ENCODE measurements around the gene TACC3. TPM values are rescaled to one million over a fixed set of nuclear protein-coding genes. Genes with fewer than 3 reads are reported as not detected.

TACC3 gene
- total RNA-seq, 1 donor: 4.0 TPM

GRCh38 chr4:1743975-1744374, 22.7 kb downstream of the TACC3 start:
- Histone ChIP-seq H3K79me2 (ENCODE audit: insufficient read depth, low read length) (no peaks in the 10 kb centered on the region), H3K4me2 (ENCODE audit: insufficient read depth, low read length) (no peak overlapping the region), H3K27ac (ENCODE audit: low read depth, low read length) (no peak overlapping the region), H3K4me1 (ENCODE audit: insufficient read depth, low read length) (no peaks in the 10 kb centered on the region), H2AFZ (ENCODE audit: low read length) (no peak overlapping the region), H3K36me3 (ENCODE audit: insufficient read depth, low read length) (peaks cover 27% of the 10 kb centered on the region), H3K4me3 (ENCODE audit: insufficient read depth, low read length) (no peak overlapping the region), H3K27me3 (ENCODE audit: insufficient read depth, low read length) (no peaks in the 10 kb centered on the region), H3K9me3 (ENCODE audit: low read depth, low read length) (no peaks in the 10 kb centered on the region), H4K20me1 (ENCODE audit: insufficient read depth, low read length) (no peaks in the 10 kb centered on the region)
- DNase-seq (ENCODE audit: insufficient read length, low spot score, missing footprints): no peak
- TF ChIP-seq CTCF (IDR thresholded peaks at IDR 0.05; ENCODE audit: extremely low read depth, low read depth, low read length): no peak

- H2AFZ ChIP-seq (ENCODE audit: low read length): no peak overlapping the region
- no peaks in the 10 kb centered on the region for H3K27me3 ChIP-seq (ENCODE audit: insufficient read depth, low read length)
- no peak overlapping the region for H3K4me2 ChIP-seq (ENCODE audit: insufficient read depth, low read length)
- H3K4me1 ChIP-seq (ENCODE audit: insufficient read depth, low read length): no peaks in the 10 kb centered on the region
- no peak overlapping the region for H3K4me3 ChIP-seq (ENCODE audit: insufficient read depth, low read length)
- no peaks in the 10 kb centered on the region for H4K20me1 ChIP-seq (ENCODE audit: insufficient read depth, low read length)
- H3K9me3 ChIP-seq (ENCODE audit: low read depth, low read length): no peaks in the 10 kb centered on the region
- peaks cover 23% of the 10 kb centered on the region for H3K36me3 ChIP-seq (ENCODE audit: insufficient read depth, low read length)
- DNase-seq (ENCODE audit: insufficient read length, low spot score, missing footprints): no peak
- no peak for TF ChIP-seq CTCF (IDR thresholded peaks at IDR 0.05; ENCODE audit: extremely low read depth, low read depth, low read length)
- no peak overlapping the region for H3K27ac ChIP-seq (ENCODE audit: low read depth, low read length)
- H3K79me2 ChIP-seq (ENCODE audit: insufficient read depth, low read length): no peaks in the 10 kb centered on the region
Measured at GRCh38 chr4:1744552-1744951, 23.2 kb downstream of the TACC3 start.

GRCh38 chr4:1745165-1745564, 23.8 kb downstream of the TACC3 start:
- Histone ChIP-seq H2AFZ (ENCODE audit: low read length) (no peak overlapping the region), H3K36me3 (ENCODE audit: insufficient read depth, low read length) (peaks cover 23% of the 10 kb centered on the region), H4K20me1 (ENCODE audit: insufficient read depth, low read length) (no peaks in the 10 kb centered on the region), H3K4me2 (ENCODE audit: insufficient read depth, low read length) (no peak overlapping the region), H3K79me2 (ENCODE audit: insufficient read depth, low read length) (no peaks in the 10 kb centered on the region), H3K4me3 (ENCODE audit: insufficient read depth, low read length) (no peak overlapping the region), H3K27ac (ENCODE audit: low read depth, low read length) (no peak overlapping the region), H3K4me1 (ENCODE audit: insufficient read depth, low read length) (no peaks in the 10 kb centered on the region), H3K27me3 (ENCODE audit: insufficient read depth, low read length) (no peaks in the 10 kb centered on the region), H3K9me3 (ENCODE audit: low read depth, low read length) (no peaks in the 10 kb centered on the region)
- TF ChIP-seq CTCF (IDR thresholded peaks at IDR 0.05; ENCODE audit: extremely low read depth, low read depth, low read length): no peak
- DNase-seq (ENCODE audit: insufficient read length, low spot score, missing footprints): no peak

- no peaks in the 10 kb centered on the region for H3K27me3 ChIP-seq (ENCODE audit: insufficient read depth, low read length)
Measured at GRCh38 chr4:1745697-1746096, 24.4 kb downstream of the TACC3 start.

More at GRCh38 chr4:1745697-1746096, 24.4 kb downstream of the TACC3 start:
- Histone ChIP-seq H3K27ac (ENCODE audit: low read depth, low read length) (no peak overlapping the region), H3K4me3 (ENCODE audit: insufficient read depth, low read length) (no peak overlapping the region), H4K20me1 (ENCODE audit: insufficient read depth, low read length) (no peaks in the 10 kb centered on the region), H3K4me2 (ENCODE audit: insufficient read depth, low read length) (no peak overlapping the region), H3K4me1 (ENCODE audit: insufficient read depth, low read length) (no peaks in the 10 kb centered on the region), H3K79me2 (ENCODE audit: insufficient read depth, low read length) (no peaks in the 10 kb centered on the region), H3K36me3 (ENCODE audit: insufficient read depth, low read length) (peaks cover 19% of the 10 kb centered on the region), H3K9me3 (ENCODE audit: low read depth, low read length) (no peaks in the 10 kb centered on the region), H2AFZ (ENCODE audit: low read length) (no peak overlapping the region)
- TF ChIP-seq CTCF (IDR thresholded peaks at IDR 0.05; ENCODE audit: extremely low read depth, low read depth, low read length): no peak
- DNase-seq (ENCODE audit: insufficient read length, low spot score, missing footprints): no peak
